Astrocyte (in vitro differentiated cells and primary cell): ENCODE results near the gene ADARB2. TPM values are rescaled to one million over a fixed set of nuclear protein-coding genes. Genes with fewer than 3 reads are reported as not detected.

Source experiments
- DNase-seq: peaks from one replicate; pipeline ENCODE4 v3.0.0-alpha.2; 2010; ENCODE audit warnings: low read depth
- FAIRE-seq: peaks from 2 replicates; lab custom pipeline; 2011; peaks lifted over from hg19 to GRCh38; lab: Jason Lieb, UNC
- H2AFZ ChIP-seq: 2 replicates; pipeline ENCODE4 v1.6.0; 2012; ENCODE audit warnings: low read depth, low read length, inconsistent platforms
- H3K27ac ChIP-seq: 2 replicates; pipeline ENCODE4 v1.5.1; 2011; ENCODE audit warnings: low read depth, low read length, inconsistent platforms
- H3K27me3 ChIP-seq: 2 replicates; pipeline ENCODE4 v1.6.0; 2011; ENCODE audit warnings: low read length, inconsistent platforms; ENCODE audit not compliant: insufficient read depth
- H3K36me3 ChIP-seq: 2 replicates; pipeline ENCODE4 v1.5.1; 2011; ENCODE audit warnings: low read length, inconsistent platforms; ENCODE audit not compliant: insufficient read depth
- H3K4me1 ChIP-seq: 2 replicates; pipeline ENCODE4 v1.5.1; 2011; ENCODE audit warnings: low read length, inconsistent platforms; ENCODE audit not compliant: insufficient read depth
- H3K4me2 ChIP-seq: 2 replicates; pipeline ENCODE4 v1.6.0; 2012; ENCODE audit warnings: low read length, inconsistent platforms
- H3K4me3 ChIP-seq: 2 replicates; pipeline ENCODE4 v1.5.1; 2011; ENCODE audit warnings: low read depth, mild to moderate bottlenecking, low read length, inconsistent platforms; ENCODE audit not compliant: insufficient read depth
- H3K79me2 ChIP-seq: 2 replicates; pipeline ENCODE4 v1.6.0; 2012; ENCODE audit warnings: mild to moderate bottlenecking, low read length, inconsistent platforms; ENCODE audit not compliant: insufficient read depth
- H3K9ac ChIP-seq: 2 replicates; pipeline ENCODE4 v1.6.0; 2012; ENCODE audit warnings: mild to moderate bottlenecking, low read length, inconsistent platforms
- H3K9me3 ChIP-seq: 2 replicates; pipeline ENCODE4 v1.5.1; 2012; ENCODE audit warnings: low read depth, mild to moderate bottlenecking, low read length, inconsistent platforms; ENCODE audit not compliant: insufficient read depth
- H4K20me1 ChIP-seq: 2 replicates; pipeline ENCODE4 v1.6.0; 2012; ENCODE audit warnings: low read length, inconsistent platforms; ENCODE audit not compliant: insufficient read depth
- H3K27ac Mint-ChIP-seq: one replicate; pipeline ENCODE4 v1.8.0; 2021; ENCODE audit warnings: mild to moderate bottlenecking, mixed read lengths; ENCODE audit not compliant: unreplicated experiment
- H3K27me3 Mint-ChIP-seq: one replicate; pipeline ENCODE4 v1.8.0; 2021; ENCODE audit warnings: low read depth, mixed read lengths; ENCODE audit not compliant: unreplicated experiment
- H3K36me3 Mint-ChIP-seq: one replicate; pipeline ENCODE4 v1.8.0; 2021; ENCODE audit warnings: low read depth, mixed read lengths; ENCODE audit not compliant: unreplicated experiment
- H3K4me1 Mint-ChIP-seq: one replicate; pipeline ENCODE4 v1.8.0; 2021; ENCODE audit warnings: low read depth, mixed read lengths; ENCODE audit not compliant: unreplicated experiment
- H3K4me3 Mint-ChIP-seq: one replicate; pipeline ENCODE4 v1.8.0; 2021; ENCODE audit warnings: mild to moderate bottlenecking, moderate library complexity, mixed read lengths; ENCODE audit not compliant: unreplicated experiment
- H3K9me3 Mint-ChIP-seq: one replicate; pipeline ENCODE4 v1.8.0; 2021; ENCODE audit warnings: mild to moderate bottlenecking, mixed read lengths; ENCODE audit not compliant: unreplicated experiment
- EZH2 ChIP-seq: IDR thresholded peaks from 2 replicates; pipeline ENCODE4 v1.6.1; 2012; ENCODE audit warnings: mild to moderate bottlenecking, low read length, inconsistent platforms; ENCODE audit not compliant: insufficient read depth
- total RNA-seq: library from RNA; stranded (reverse); gene quantifications from 2 replicates; pipeline ENCODE4 v1.2.1, GENCODE V29; 2021
- TF ChIP-seq, protein P1 (sequence below): IDR thresholded peaks from 2 replicates; pipeline ENCODE4 v1.5.1; 2011; ENCODE audit warnings: low read depth, mild to moderate bottlenecking, inconsistent platforms, low read length, moderate library complexity; ENCODE audit not compliant: insufficient read depth

Gene ADARB2
- total RNA-seq, 1 donor from 2014 or later = 0.18 TPM

DNA sequence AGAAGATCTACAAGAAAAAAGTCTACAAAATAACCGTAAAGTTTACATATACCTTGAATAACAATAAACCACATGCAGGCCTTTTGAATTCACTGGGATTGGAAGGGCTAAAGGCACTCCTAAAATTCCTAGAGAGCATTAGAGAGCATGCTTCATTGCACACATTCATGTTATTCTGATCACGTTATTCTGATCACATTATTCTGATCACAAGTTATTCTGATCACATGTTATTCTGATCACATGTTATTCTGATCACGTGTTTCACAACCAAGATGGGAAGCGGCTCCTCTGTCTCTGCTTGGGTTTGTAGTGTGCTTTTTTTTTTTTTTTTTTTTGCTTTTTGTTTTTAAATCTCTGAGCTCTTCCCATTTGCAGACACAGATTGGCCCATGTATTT lies 20.5 kb downstream of the ADARB2 start:
- H3K27me3 ChIP-seq = no peaks in the 10 kb centered on the region
- no peak for TF ChIP-seq EZH2
- TF ChIP-seq, protein P1, sequence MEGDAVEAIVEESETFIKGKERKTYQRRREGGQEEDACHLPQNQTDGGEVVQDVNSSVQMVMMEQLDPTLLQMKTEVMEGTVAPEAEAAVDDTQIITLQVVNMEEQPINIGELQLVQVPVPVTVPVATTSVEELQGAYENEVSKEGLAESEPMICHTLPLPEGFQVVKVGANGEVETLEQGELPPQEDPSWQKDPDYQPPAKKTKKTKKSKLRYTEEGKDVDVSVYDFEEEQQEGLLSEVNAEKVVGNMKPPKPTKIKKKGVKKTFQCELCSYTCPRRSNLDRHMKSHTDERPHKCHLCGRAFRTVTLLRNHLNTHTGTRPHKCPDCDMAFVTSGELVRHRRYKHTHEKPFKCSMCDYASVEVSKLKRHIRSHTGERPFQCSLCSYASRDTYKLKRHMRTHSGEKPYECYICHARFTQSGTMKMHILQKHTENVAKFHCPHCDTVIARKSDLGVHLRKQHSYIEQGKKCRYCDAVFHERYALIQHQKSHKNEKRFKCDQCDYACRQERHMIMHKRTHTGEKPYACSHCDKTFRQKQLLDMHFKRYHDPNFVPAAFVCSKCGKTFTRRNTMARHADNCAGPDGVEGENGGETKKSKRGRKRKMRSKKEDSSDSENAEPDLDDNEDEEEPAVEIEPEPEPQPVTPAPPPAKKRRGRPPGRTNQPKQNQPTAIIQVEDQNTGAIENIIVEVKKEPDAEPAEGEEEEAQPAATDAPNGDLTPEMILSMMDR = no peak
- FAIRE-seq (no peak), DNase-seq (no peak)
- no peak overlapping the region for H3K9ac ChIP-seq
- H3K4me3 ChIP-seq = no peak overlapping the region
- H4K20me1 ChIP-seq = no peaks in the 10 kb centered on the region
- H3K4me1 ChIP-seq = no peaks in the 10 kb centered on the region
- no peaks in the 10 kb centered on the region for H3K9me3 Mint-ChIP-seq
- H2AFZ ChIP-seq = no peak overlapping the region
- no peaks in the 10 kb centered on the region for H3K79me2 ChIP-seq
- H3K4me3 Mint-ChIP-seq = no peak overlapping the region
- H3K4me2 ChIP-seq = no peak overlapping the region
- no peak overlapping the region for H3K27ac ChIP-seq
- H3K36me3 ChIP-seq = no peaks in the 10 kb centered on the region
- no peak overlapping the region for H3K27ac Mint-ChIP-seq
- peaks cover 9% of the 10 kb centered on the region for H3K9me3 ChIP-seq
- H3K36me3 Mint-ChIP-seq = peaks cover 2% of the 10 kb centered on the region
- peaks cover 6% of the 10 kb centered on the region for H3K4me1 Mint-ChIP-seq
- H3K27me3 Mint-ChIP-seq = no peaks in the 10 kb centered on the region

DNA sequence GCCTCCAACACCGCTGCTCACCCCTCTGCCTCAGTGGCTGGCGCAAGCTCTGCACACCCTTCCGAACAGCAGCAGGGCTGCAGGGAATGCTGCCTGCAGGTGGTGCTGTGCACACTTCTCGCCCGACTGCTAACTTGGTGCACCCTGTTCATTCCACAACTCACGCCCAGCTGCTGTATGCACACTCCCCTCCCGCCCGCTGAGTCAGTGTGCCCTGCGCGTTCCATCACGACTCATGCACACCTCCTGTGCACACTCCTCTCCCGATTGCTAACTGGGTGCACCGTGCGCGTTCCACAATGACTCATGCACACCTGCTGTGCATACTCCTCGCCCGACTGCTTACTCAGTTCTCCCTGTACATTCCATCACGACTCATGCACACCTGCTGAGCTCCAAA lies 21.5 kb downstream of the ADARB2 start:
- Histone ChIP-seq H3K36me3 (no peaks in the 10 kb centered on the region), H4K20me1 (no peaks in the 10 kb centered on the region), H3K9ac (no peak overlapping the region), H3K4me1 (no peaks in the 10 kb centered on the region), H3K79me2 (no peaks in the 10 kb centered on the region), H3K4me3 (no peak overlapping the region), H3K4me2 (no peak overlapping the region), H2AFZ (no peak overlapping the region), H3K27ac (no peak overlapping the region), H3K27me3 (no peaks in the 10 kb centered on the region), H3K9me3 (peaks cover 10% of the 10 kb centered on the region)
- DNase-seq = no peak
- Mint-ChIP-seq H3K27ac (peak overlapping the region; percentile 23), H3K4me3 (no peak overlapping the region), H3K9me3 (no peaks in the 10 kb centered on the region), H3K4me1 (peaks cover 6% of the 10 kb centered on the region), H3K27me3 (no peaks in the 10 kb centered on the region), H3K36me3 (peaks cover 2% of the 10 kb centered on the region)
- TF ChIP-seq, protein P1 = no peak
- no peak for TF ChIP-seq EZH2
- FAIRE-seq = no peak

DNA sequence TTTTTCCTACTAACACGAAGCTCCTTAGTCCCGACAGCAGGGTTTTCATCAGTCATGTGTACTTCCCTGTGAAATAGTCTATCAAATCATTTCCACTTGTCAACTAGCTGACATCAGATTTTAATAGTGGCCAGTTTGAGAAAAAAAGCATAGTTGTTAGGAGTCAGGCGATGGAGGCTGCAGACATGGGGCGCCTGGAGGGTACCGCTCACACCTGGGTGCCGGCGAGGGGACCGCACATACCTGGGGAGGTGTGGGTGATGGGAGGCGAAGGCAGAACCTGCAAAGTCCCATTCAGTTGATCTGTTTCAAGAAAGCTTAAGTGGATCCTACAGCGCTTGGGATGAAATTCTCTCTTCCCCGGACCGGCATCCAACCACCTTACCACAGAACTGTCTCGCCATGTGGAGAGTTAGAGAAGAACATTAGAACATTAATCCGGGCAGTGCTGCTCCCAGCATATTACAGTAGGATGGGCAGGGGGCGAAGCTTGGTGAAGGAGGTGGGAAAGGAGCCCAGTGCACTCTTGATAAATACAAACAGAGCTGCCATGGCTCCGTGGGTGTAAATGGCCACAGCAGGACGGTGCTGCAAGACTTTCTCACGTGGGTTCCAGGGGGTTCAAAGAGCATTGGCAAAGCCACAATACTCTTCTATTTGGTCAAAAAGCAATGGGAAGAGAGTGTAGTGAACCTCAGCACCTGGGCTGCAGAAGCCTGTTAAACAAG lies 24.2 kb downstream of the ADARB2 start:
- no peak for DNase-seq
- Histone ChIP-seq H3K27ac (no peak overlapping the region), H3K4me2 (no peak overlapping the region), H2AFZ (no peak overlapping the region), H4K20me1 (no peaks in the 10 kb centered on the region), H3K79me2 (no peaks in the 10 kb centered on the region), H3K36me3 (no peaks in the 10 kb centered on the region), H3K27me3 (no peaks in the 10 kb centered on the region), H3K9ac (no peak overlapping the region), H3K4me1 (no peaks in the 10 kb centered on the region), H3K4me3 (no peak overlapping the region), H3K9me3 (peaks cover 11% of the 10 kb centered on the region)
- Mint-ChIP-seq H3K27ac (no peak overlapping the region), H3K36me3 (peaks cover 2% of the 10 kb centered on the region), H3K27me3 (peaks cover 1% of the 10 kb centered on the region), H3K4me1 (peaks cover 16% of the 10 kb centered on the region), H3K4me3 (no peak overlapping the region), H3K9me3 (no peaks in the 10 kb centered on the region)
- no peak for FAIRE-seq
- TF ChIP-seq EZH2 = no peak
- TF ChIP-seq, protein P1 = no peak
